ENCODE results near the gene TENM4. TPM values are rescaled to one million over a fixed set of nuclear protein-coding genes. Genes with fewer than 3 reads are reported as not detected.

TENM4 gene
- total and polyA plus RNA-seq, 2 of the 8 experiments (the other 6 are each of a cell fraction or from before 2014, with no cell fraction given): 3.5 to 7.2 TPM

- no peak for TF ChIP-seq GABPA (IDR thresholded peaks at IDR 0.05; ENCODE audit: borderline replicate concordance, insufficient read depth, low read length)
Observed at GRCh38 chr11:78991681-78992080, 449.1 kb downstream of the TENM4 start (continued).
